K562 (cell line): ENCODE measurements around the gene CCDC184. TPM values are rescaled to one million over a fixed set of nuclear protein-coding genes. Genes with fewer than 3 reads are reported as not detected.

Experiments
- ATAC-seq: fragments of 200-7000 bp; cut with Tn5 transposase; 3 replicates; pipeline ENCODE4 v1.9.1; 2020; ENCODE audit warnings: moderate library complexity
- BruUV-seq: library from RNA; stranded (reverse); fragments of 400-500 nt; replicated peaks from 2 replicates; lab custom pipeline; 2021; lab: Mats Ljungman, UMichigan
- CTCF ChIA-PET: fragments of 300-600 bp; formaldehyde crosslinking; extraction: SDS; loops from one replicate; lab custom pipeline; 2021; ENCODE audit warnings: low intra/inter-chr PET ratio; lab: Yijun Ruan, JAX
- POLR2A ChIA-PET: fragments of 300-600, 350-650 bp; sonication (Branson Sonifier 250); formaldehyde crosslinking; extraction: SDS; loops from one replicate; lab custom pipeline; 2021; ENCODE audit warnings: antibody characterized with exemption, inconsistent platforms; lab: Yijun Ruan, JAX
- DNase-seq, 4 experiments: peaks; one replicate each; pipeline versions ENCODE4 v3.0.0 to v3.0.0-alpha.2; 2011 to 2018; ENCODE audit warnings: low spot score in 3 of 4, mixed read lengths in 3 of 4; ENCODE audit errors: extremely low read depth in 1 of 4
- FAIRE-seq: peaks from 2 replicates; lab custom pipeline; 2011; peaks lifted over from hg19 to GRCh38; lab: Jason Lieb, UNC
- H2AFZ ChIP-seq: 2 replicates; pipeline ENCODE4 v1.6.0; 2011; ENCODE audit warnings: low read depth, low read length, control low read depth, inconsistent platforms
- H3K27ac ChIP-seq: fragments of 200-600 bp; 3 replicates; pipeline ENCODE4 v1.8.0; 2011; ENCODE audit warnings: low read depth, mild to moderate bottlenecking, control low read depth, inconsistent platforms, low read length, moderate library complexity, mixed read lengths; ENCODE audit errors: extremely low read depth
- H3K27me3 ChIP-seq, 2 experiments: fragments of 300-600 bp in 1 of 2; 2 replicates in 1 of 2; 3 replicates in 1 of 2; pipeline versions ENCODE4 v1.6.0 to v1.8.0; 2011; ENCODE audit warnings: inconsistent platforms in 2 of 2, low read length in 2 of 2, mild to moderate bottlenecking in 1 of 2, mixed read lengths in 1 of 2, moderate library complexity in 1 of 2; ENCODE audit not compliant: control insufficient read depth in 2 of 2, insufficient read depth in 2 of 2
- H3K36me3 ChIP-seq: fragments of 300-600 bp; 3 replicates; pipeline ENCODE4 v1.8.0; 2011; ENCODE audit warnings: mild to moderate bottlenecking, low read length, inconsistent platforms; ENCODE audit not compliant: control insufficient read depth, insufficient read depth
- H3K4me1 ChIP-seq, 2 experiments: fragments of 200-600 bp in 1 of 2; replicated peaks in 1 of 2; 2 replicates in 1 of 2; 3 replicates in 1 of 2; pipeline versions ENCODE4 v1.5.1 to v1.8.0; 2011; ENCODE audit warnings: inconsistent platforms in 2 of 2, low read length in 2 of 2, mild to moderate bottlenecking in 1 of 2, mixed read lengths in 1 of 2, moderate library complexity in 1 of 2; ENCODE audit not compliant: control insufficient read depth in 2 of 2, insufficient read depth in 2 of 2
- H3K4me2 ChIP-seq: 2 replicates; pipeline ENCODE4 v1.6.1; 2011; ENCODE audit warnings: low read length, control low read depth, inconsistent platforms, mixed read lengths; ENCODE audit not compliant: insufficient read depth
- H3K4me3 ChIP-seq: fragments of 200-600 bp; sonication (generic), shearing (Covaris generic); 2 replicates; pipeline ENCODE4 v1.5.1; 2016; ENCODE audit warnings: control low read depth, inconsistent platforms
- H3K79me2 ChIP-seq: fragments of 200-600 bp; 3 replicates; pipeline ENCODE4 v1.8.0; 2011; ENCODE audit warnings: low read length, inconsistent platforms; ENCODE audit not compliant: control insufficient read depth, insufficient read depth
- H3K9ac ChIP-seq, 2 experiments: 2 replicates each; pipeline versions ENCODE4 v1.6.0 to v1.6.1; 2011; ENCODE audit warnings: low read depth in 2 of 2, low read length in 2 of 2, control low read depth in 1 of 2, inconsistent platforms in 1 of 2, mild to moderate bottlenecking in 1 of 2, mixed read lengths in 1 of 2; ENCODE audit not compliant: insufficient read depth in 1 of 2
- H3K9me1 ChIP-seq: one replicate; pipeline ENCODE4 v1.6.0; 2011; ENCODE audit warnings: inconsistent platforms, mild to moderate bottlenecking, low read length, moderate library complexity; ENCODE audit not compliant: control insufficient read depth, insufficient read depth
- H3K9me3 ChIP-seq: replicated peaks from 2 replicates; pipeline ENCODE4 v1.5.1; 2011; ENCODE audit warnings: low read depth, low read length, inconsistent platforms; ENCODE audit not compliant: control insufficient read depth, insufficient read depth
- H4K20me1 ChIP-seq: replicated peaks from 2 replicates; pipeline ENCODE4 v1.6.1; 2011; ENCODE audit warnings: low read length, inconsistent platforms, mixed read lengths; ENCODE audit not compliant: control insufficient read depth, insufficient read depth
- BCLAF1 ChIP-seq, 2 experiments: fragments of 450-650 bp in 1 of 2; IDR thresholded peaks; 2 replicates each; pipeline ENCODE4 v1.6.1; 2011 to 2017; ENCODE audit warnings: low read depth in 2 of 2, antibody characterized with exemption in 1 of 2, borderline replicate concordance in 1 of 2, low read length in 1 of 2, mild to moderate bottlenecking in 1 of 2, mixed read lengths in 1 of 2; ENCODE audit not compliant: control insufficient read depth in 1 of 2
- EHMT2 ChIP-seq: fragments of 450-650 bp; IDR thresholded peaks from 2 replicates; pipeline ENCODE4 v1.6.1; 2018; ENCODE audit warnings: antibody characterized with exemption
- WGBS: fragments of 100-300 bp; shearing (Covaris generic); methylation state at CpG from one replicate; pipeline ENCODE4 v1.1.6; 2016; ENCODE audit warnings: low coverage, mixed read lengths; ENCODE audit not compliant: insufficient coverage; ENCODE audit errors: missing lambda C conversion rate; 5-methylcytosine and 5-hydroxymethylcytosine counted together
- in situ Hi-C: fragments of 300-500 bp; cut with MboI; formaldehyde crosslinking; loops from 4 replicates; pipeline ENCODE4 v1.15.0; 2018; ENCODE audit warnings: inconsistent platforms, mixed read lengths
- intact Hi-C: fragments of 100-400 bp; cut with micrococcal nuclease; formaldehyde crosslinking; loops from 2 replicates; pipeline ENCODE4 v1.14.2; 2022
- polyA plus RNA-seq, 8 experiments: library from polyadenylated mRNA; depleted of rRNA in 4 of 8; stranded (reverse) in 5 of 8; unstranded in 3 of 8; fragments of >200 nt; fragmentation: Nextera tagmentation in 2 of 8; fragmentation: Illumina TruSeq in 1 of 8; extraction: Ambion mirVana in 2 of 8; extraction: Trizol in 1 of 8; gene quantifications; 2 replicates each; pipeline versions ENCODE4 v1.2.1 to v1.2.3, GENCODE V29; 2011 to 2014; ENCODE audit warnings: inconsistent platforms in 1 of 8, missing spikeins in 1 of 8
- total RNA-seq, 7 experiments: library from RNA; depleted of rRNA in 6 of 7; stranded (reverse); fragments of >200 nt in 6 of 7; fragmentation: Illumina TruSeq in 2 of 7; extraction: Trizol in 2 of 7; gene quantifications; 2 replicates each; pipeline versions ENCODE4 v1.2.1 to v1.2.3, GENCODE V29; 2011 to 2021; ENCODE audit warnings: low replicate concordance in 1 of 7

The CCDC184 gene
- total and polyA plus RNA-seq, 9 of the 15 experiments (the other 6 are each of a cell fraction or from before 2014, with no cell fraction given): 0.09 TPM; not detected in 8

GRCh38 chr12:48135027-48135426, 48.4 kb upstream of the CCDC184 start:
- intact Hi-C loops: no loop called here
- H3K9ac ChIP-seq: no peak overlapping the region; a peak in 1 of 4 replicates
- no peaks in the 10 kb centered on the region for H3K27me3 ChIP-seq
- DNase-seq: no peak
- 77% methylated on average over 5 of the region's 5 CpGs for WGBS
- H3K9me3 ChIP-seq: no peaks in the 10 kb centered on the region
- H4K20me1 ChIP-seq: no peaks in the 10 kb centered on the region
- no peak overlapping the region for H3K4me3 ChIP-seq
- ATAC-seq: no peak
- no peak overlapping the region for H3K4me2 ChIP-seq
- H3K36me3 ChIP-seq: peaks cover 67% of the 10 kb centered on the region; the same call in 2 of the 3 replicates
- no peaks in the 10 kb centered on the region for H3K9me1 ChIP-seq
- no peaks in the 10 kb centered on the region for H3K79me2 ChIP-seq
- ChIA-PET POLR2A (no interaction called here), CTCF (no interaction called here)
- H2AFZ ChIP-seq: no peak overlapping the region
- TF ChIP-seq BCLAF1 (IDR thresholded peaks at IDR 0.05; ENCODE audit: borderline replicate concordance in 1 of 2, control insufficient read depth in 1 of 2, low read depth in 2 of 2, low read length in 1 of 2) (no peak), EHMT2 (no peak)
- FAIRE-seq: no peak
- in situ Hi-C loops: no loop called here
- no peak overlapping the region for H3K27ac ChIP-seq
- no peaks in the 10 kb centered on the region for H3K4me1 ChIP-seq
- BruUV-seq: no TSS peak
